K562 (cell line): Measurements from ENCODE around the gene TIAL1. TPM values are rescaled to one million over a fixed set of nuclear protein-coding genes. Genes with fewer than 3 reads are reported as not detected.

ENCODE experiments used
- ATAC-seq: fragments of 200-7000 bp; cut with Tn5 transposase; 3 replicates; pipeline ENCODE4 v1.9.1; 2020; ENCODE audit warnings: moderate library complexity
- BruUV-seq: library from RNA; stranded (reverse); fragments of 400-500 nt; replicated peaks from 2 replicates; lab custom pipeline; 2021; lab: Mats Ljungman, UMichigan
- CTCF ChIA-PET: fragments of 300-600 bp; formaldehyde crosslinking; extraction: SDS; loops from one replicate; lab custom pipeline; 2021; ENCODE audit warnings: low intra/inter-chr PET ratio; lab: Yijun Ruan, JAX
- POLR2A ChIA-PET: fragments of 300-600, 350-650 bp; sonication (Branson Sonifier 250); formaldehyde crosslinking; extraction: SDS; loops from one replicate; lab custom pipeline; 2021; ENCODE audit warnings: antibody characterized with exemption, inconsistent platforms; lab: Yijun Ruan, JAX
- DNase-seq, 4 experiments: peaks; one replicate each; pipeline versions ENCODE4 v3.0.0 to v3.0.0-alpha.2; 2011 to 2018; ENCODE audit warnings: low spot score in 3 of 4, mixed read lengths in 3 of 4; ENCODE audit errors: extremely low read depth in 1 of 4
- FAIRE-seq: peaks from 2 replicates; lab custom pipeline; 2011; peaks lifted over from hg19 to GRCh38; lab: Jason Lieb, UNC
- H2AFZ ChIP-seq: 2 replicates; pipeline ENCODE4 v1.6.0; 2011; ENCODE audit warnings: low read depth, low read length, control low read depth, inconsistent platforms
- H3K27ac ChIP-seq: fragments of 200-600 bp; 3 replicates; pipeline ENCODE4 v1.8.0; 2011; ENCODE audit warnings: low read depth, mild to moderate bottlenecking, control low read depth, inconsistent platforms, low read length, moderate library complexity, mixed read lengths; ENCODE audit errors: extremely low read depth
- H3K27me3 ChIP-seq, 2 experiments: fragments of 300-600 bp in 1 of 2; 2 replicates in 1 of 2; 3 replicates in 1 of 2; pipeline versions ENCODE4 v1.6.0 to v1.8.0; 2011; ENCODE audit warnings: inconsistent platforms in 2 of 2, low read length in 2 of 2, mild to moderate bottlenecking in 1 of 2, mixed read lengths in 1 of 2, moderate library complexity in 1 of 2; ENCODE audit not compliant: control insufficient read depth in 2 of 2, insufficient read depth in 2 of 2
- H3K36me3 ChIP-seq: fragments of 300-600 bp; 3 replicates; pipeline ENCODE4 v1.8.0; 2011; ENCODE audit warnings: mild to moderate bottlenecking, low read length, inconsistent platforms; ENCODE audit not compliant: control insufficient read depth, insufficient read depth
- H3K4me1 ChIP-seq, 2 experiments: fragments of 200-600 bp in 1 of 2; replicated peaks in 1 of 2; 2 replicates in 1 of 2; 3 replicates in 1 of 2; pipeline versions ENCODE4 v1.5.1 to v1.8.0; 2011; ENCODE audit warnings: inconsistent platforms in 2 of 2, low read length in 2 of 2, mild to moderate bottlenecking in 1 of 2, mixed read lengths in 1 of 2, moderate library complexity in 1 of 2; ENCODE audit not compliant: control insufficient read depth in 2 of 2, insufficient read depth in 2 of 2
- H3K4me2 ChIP-seq: 2 replicates; pipeline ENCODE4 v1.6.1; 2011; ENCODE audit warnings: low read length, control low read depth, inconsistent platforms, mixed read lengths; ENCODE audit not compliant: insufficient read depth
- H3K4me3 ChIP-seq: fragments of 200-600 bp; sonication (generic), shearing (Covaris generic); 2 replicates; pipeline ENCODE4 v1.5.1; 2016; ENCODE audit warnings: control low read depth, inconsistent platforms
- H3K79me2 ChIP-seq: fragments of 200-600 bp; 3 replicates; pipeline ENCODE4 v1.8.0; 2011; ENCODE audit warnings: low read length, inconsistent platforms; ENCODE audit not compliant: control insufficient read depth, insufficient read depth
- H3K9ac ChIP-seq, 2 experiments: 2 replicates each; pipeline versions ENCODE4 v1.6.0 to v1.6.1; 2011; ENCODE audit warnings: low read depth in 2 of 2, low read length in 2 of 2, control low read depth in 1 of 2, inconsistent platforms in 1 of 2, mild to moderate bottlenecking in 1 of 2, mixed read lengths in 1 of 2; ENCODE audit not compliant: insufficient read depth in 1 of 2
- H3K9me1 ChIP-seq: one replicate; pipeline ENCODE4 v1.6.0; 2011; ENCODE audit warnings: inconsistent platforms, mild to moderate bottlenecking, low read length, moderate library complexity; ENCODE audit not compliant: control insufficient read depth, insufficient read depth
- H3K9me3 ChIP-seq: replicated peaks from 2 replicates; pipeline ENCODE4 v1.5.1; 2011; ENCODE audit warnings: low read depth, low read length, inconsistent platforms; ENCODE audit not compliant: control insufficient read depth, insufficient read depth
- H4K20me1 ChIP-seq: replicated peaks from 2 replicates; pipeline ENCODE4 v1.6.1; 2011; ENCODE audit warnings: low read length, inconsistent platforms, mixed read lengths; ENCODE audit not compliant: control insufficient read depth, insufficient read depth
- CBX3 ChIP-seq, 2 experiments: IDR thresholded peaks; 1 replicate in 1 of 2; 2 replicates in 1 of 2; pipeline ENCODE4 v1.6.1; 2012; ENCODE audit warnings: inconsistent platforms in 2 of 2, low read length in 2 of 2, borderline replicate concordance in 1 of 2, control low read depth in 1 of 2
- EHMT2 ChIP-seq: fragments of 450-650 bp; IDR thresholded peaks from 2 replicates; pipeline ENCODE4 v1.6.1; 2018; ENCODE audit warnings: antibody characterized with exemption
- NRF1 ChIP-seq, 2 experiments: fragments of 450-650 bp; IDR thresholded peaks in 1 of 2; conservative IDR thresholded peaks in 1 of 2; 2 replicates each; pipeline ENCODE4 v1.6.1; 2014; ENCODE audit warnings: mild to moderate bottlenecking in 2 of 2
- TRIM24 ChIP-seq, 2 experiments: fragments of 450-650 bp; IDR thresholded peaks; 2 replicates each; pipeline ENCODE4 v1.6.1; 2016
- TRIM28 ChIP-seq: fragments of 450-650 bp; IDR thresholded peaks from 2 replicates; pipeline ENCODE4 v1.6.1; 2017
- ZNF121 ChIP-seq: sonication (generic); formaldehyde crosslinking; conservative IDR thresholded peaks from 2 replicates; pipeline ENCODE4 v1.8.0; 2022; ENCODE audit warnings: missing genetic modification reagents
- WGBS: fragments of 100-300 bp; shearing (Covaris generic); methylation state at CpG from one replicate; pipeline ENCODE4 v1.1.6; 2016; ENCODE audit warnings: low coverage, mixed read lengths; ENCODE audit not compliant: insufficient coverage; ENCODE audit errors: missing lambda C conversion rate; 5-methylcytosine and 5-hydroxymethylcytosine counted together
- in situ Hi-C: fragments of 300-500 bp; cut with MboI; formaldehyde crosslinking; loops from 4 replicates; pipeline ENCODE4 v1.15.0; 2018; ENCODE audit warnings: inconsistent platforms, mixed read lengths
- intact Hi-C: fragments of 100-400 bp; cut with micrococcal nuclease; formaldehyde crosslinking; loops from 2 replicates; pipeline ENCODE4 v1.14.2; 2022
- polyA plus RNA-seq, 8 experiments: library from polyadenylated mRNA; depleted of rRNA in 4 of 8; stranded (reverse) in 5 of 8; unstranded in 3 of 8; fragments of >200 nt; fragmentation: Nextera tagmentation in 2 of 8; fragmentation: Illumina TruSeq in 1 of 8; extraction: Ambion mirVana in 2 of 8; extraction: Trizol in 1 of 8; gene quantifications; 2 replicates each; pipeline versions ENCODE4 v1.2.1 to v1.2.3, GENCODE V29; 2011 to 2014; ENCODE audit warnings: inconsistent platforms in 1 of 8, missing spikeins in 1 of 8
- total RNA-seq, 7 experiments: library from RNA; depleted of rRNA in 6 of 7; stranded (reverse); fragments of >200 nt in 6 of 7; fragmentation: Illumina TruSeq in 2 of 7; extraction: Trizol in 2 of 7; gene quantifications; 2 replicates each; pipeline versions ENCODE4 v1.2.1 to v1.2.3, GENCODE V29; 2011 to 2021; ENCODE audit warnings: low replicate concordance in 1 of 7
- TF ChIP-seq, protein P1 (sequence below): fragments of 450-650 bp; IDR thresholded peaks from 2 replicates; pipeline ENCODE4 v1.6.1; 2018; ENCODE audit warnings: mild to moderate bottlenecking, low read depth; ENCODE audit not compliant: partially characterized antibody
- TF ChIP-seq, protein P2 (sequence below), 3 experiments: fragments of 200-800 bp in 1 of 3; sonication (Bioruptor generic) in 1 of 3; sonication (generic) in 1 of 3; formaldehyde crosslinking in 1 of 3; IDR thresholded peaks; 2 replicates each; pipeline versions ENCODE4 v1.6.1 to v1.8.0; 2016 to 2022; ENCODE audit warnings: mild to moderate bottlenecking in 2 of 3, missing compliant biosample characterization in 2 of 3, missing genetic modification characterization in 2 of 3, missing genetic modification reagents in 1 of 3
- TF ChIP-seq, protein P3 (sequence below): fragments of 450-650 bp; IDR thresholded peaks from 2 replicates; pipeline ENCODE4 v1.6.1; 2016; ENCODE audit warnings: antibody characterized with exemption
- TF ChIP-seq, protein P4 (sequence below): IDR thresholded peaks from 2 replicates; pipeline ENCODE4 v1.6.1; 2014; ENCODE audit warnings: antibody characterized with exemption
- TF ChIP-seq, protein P5 (sequence below): sonication (generic); formaldehyde crosslinking; IDR thresholded peaks from 2 replicates; pipeline ENCODE4 v1.8.0; 2022; ENCODE audit warnings: mild to moderate bottlenecking, low read depth, missing genetic modification reagents

Gene TIAL1
- total and polyA plus RNA-seq, 9 of the 15 experiments (the other 6 are each of a cell fraction or from before 2014, with no cell fraction given): 22.5 to 126 (median 58.2) TPM

DNA sequence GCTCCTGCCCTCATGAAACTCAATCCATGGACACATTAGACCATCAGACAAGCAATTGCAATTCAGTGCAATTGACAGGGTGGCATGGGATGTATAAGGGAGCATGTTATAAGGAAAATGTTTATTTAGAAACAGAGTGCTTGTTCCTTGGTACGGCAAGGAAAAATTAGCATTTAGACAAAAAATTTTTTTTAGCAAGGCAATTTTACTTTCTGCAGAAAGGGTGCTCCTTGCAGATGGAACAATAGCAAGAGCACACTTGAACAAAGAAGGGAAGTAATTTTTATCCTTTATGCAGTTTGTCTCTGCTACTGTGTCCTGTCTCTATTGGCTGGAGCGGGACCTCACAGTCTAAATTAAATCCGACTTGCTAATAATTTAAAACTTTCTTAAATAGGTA is 48.2 kb upstream of the TIAL1 start:
- H3K79me2 ChIP-seq: no peaks in the 10 kb centered on the region
- H3K36me3 ChIP-seq: no peaks in the 10 kb centered on the region
- no peak overlapping the region for H3K4me3 ChIP-seq
- H3K9me3 ChIP-seq: peaks cover 2% of the 10 kb centered on the region
- TF ChIP-seq, protein P1, sequence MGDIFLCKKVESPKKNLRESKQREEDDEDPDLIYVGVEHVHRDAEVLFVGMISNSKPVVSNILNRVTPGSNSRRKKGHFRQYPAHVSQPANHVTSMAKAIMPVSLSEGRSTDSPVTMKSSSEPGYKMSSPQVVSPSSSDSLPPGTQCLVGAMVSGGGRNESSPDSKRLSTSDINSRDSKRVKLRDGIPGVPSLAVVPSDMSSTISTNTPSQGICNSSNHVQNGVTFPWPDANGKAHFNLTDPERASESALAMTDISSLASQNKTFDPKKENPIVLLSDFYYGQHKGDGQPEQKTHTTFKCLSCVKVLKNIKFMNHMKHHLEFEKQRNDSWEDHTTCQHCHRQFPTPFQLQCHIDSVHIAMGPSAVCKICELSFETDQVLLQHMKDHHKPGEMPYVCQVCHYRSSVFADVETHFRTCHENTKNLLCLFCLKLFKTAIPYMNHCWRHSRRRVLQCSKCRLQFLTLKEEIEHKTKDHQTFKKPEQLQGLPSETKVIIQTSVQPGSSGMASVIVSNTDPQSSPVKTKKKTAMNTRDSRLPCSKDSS: peak; percentile 83
- TF ChIP-seq, protein P2, sequence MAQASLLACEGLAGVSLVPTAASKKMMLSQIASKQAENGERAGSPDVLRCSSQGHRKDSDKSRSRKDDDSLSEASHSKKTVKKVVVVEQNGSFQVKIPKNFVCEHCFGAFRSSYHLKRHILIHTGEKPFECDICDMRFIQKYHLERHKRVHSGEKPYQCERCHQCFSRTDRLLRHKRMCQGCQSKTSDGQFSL (CRISPR knock-in tag; IDR thresholded peaks at IDR 0.05): no peak
- TF ChIP-seq, protein P2 (tag; IDR thresholded peaks at IDR 0.05): no peak
- TF ChIP-seq TRIM24 (IDR thresholded peaks at IDR 0.05) (peak in 1 of 2 experiments; percentile 17; a peak in 1 of 4 replicates), NRF1 (conservative IDR thresholded peaks at IDR 0.05 in 1 of 2, IDR thresholded peaks at IDR 0.05 in 1 of 2) (no peak), ZNF121 (CRISPR knock-in tag) (no peak), TRIM28 (0 out of 2 replicates have a peak, but pooled peaks have one; percentile 19), CBX3 (IDR thresholded peaks at IDR 0.05; ENCODE audit: borderline replicate concordance in 1 of 2, low read length in 2 of 2) (peak in 1 of 2 experiments; percentile 76; a peak in 1 of 3 replicates), EHMT2 (no peak)
- TF ChIP-seq, protein P3, sequence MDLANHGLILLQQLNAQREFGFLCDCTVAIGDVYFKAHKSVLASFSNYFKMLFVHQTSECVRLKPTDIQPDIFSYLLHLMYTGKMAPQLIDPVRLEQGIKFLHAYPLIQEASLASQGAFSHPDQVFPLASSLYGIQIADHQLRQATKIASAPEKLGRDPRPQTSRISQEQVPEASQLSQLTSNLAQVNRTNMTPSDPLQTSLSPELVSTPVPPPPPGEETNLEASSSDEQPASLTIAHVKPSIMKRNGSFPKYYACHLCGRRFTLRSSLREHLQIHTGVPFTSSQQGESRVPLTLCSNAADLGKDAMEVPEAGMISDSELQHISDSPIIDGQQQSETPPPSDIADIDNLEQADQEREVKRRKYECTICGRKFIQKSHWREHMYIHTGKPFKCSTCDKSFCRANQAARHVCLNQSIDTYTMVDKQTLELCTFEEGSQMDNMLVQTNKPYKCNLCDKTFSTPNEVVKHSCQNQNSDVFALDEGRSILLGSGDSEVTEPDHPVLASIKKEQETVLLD: no peak
- TF ChIP-seq, protein P4, sequence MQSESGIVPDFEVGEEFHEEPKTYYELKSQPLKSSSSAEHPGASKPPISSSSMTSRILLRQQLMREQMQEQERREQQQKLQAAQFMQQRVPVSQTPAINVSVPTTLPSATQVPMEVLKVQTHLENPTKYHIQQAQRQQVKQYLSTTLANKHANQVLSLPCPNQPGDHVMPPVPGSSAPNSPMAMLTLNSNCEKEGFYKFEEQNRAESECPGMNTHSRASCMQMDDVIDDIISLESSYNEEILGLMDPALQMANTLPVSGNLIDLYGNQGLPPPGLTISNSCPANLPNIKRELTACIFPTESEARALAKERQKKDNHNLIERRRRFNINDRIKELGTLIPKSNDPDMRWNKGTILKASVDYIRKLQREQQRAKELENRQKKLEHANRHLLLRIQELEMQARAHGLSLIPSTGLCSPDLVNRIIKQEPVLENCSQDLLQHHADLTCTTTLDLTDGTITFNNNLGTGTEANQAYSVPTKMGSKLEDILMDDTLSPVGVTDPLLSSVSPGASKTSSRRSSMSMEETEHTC: no peak
- TF ChIP-seq, protein P5, sequence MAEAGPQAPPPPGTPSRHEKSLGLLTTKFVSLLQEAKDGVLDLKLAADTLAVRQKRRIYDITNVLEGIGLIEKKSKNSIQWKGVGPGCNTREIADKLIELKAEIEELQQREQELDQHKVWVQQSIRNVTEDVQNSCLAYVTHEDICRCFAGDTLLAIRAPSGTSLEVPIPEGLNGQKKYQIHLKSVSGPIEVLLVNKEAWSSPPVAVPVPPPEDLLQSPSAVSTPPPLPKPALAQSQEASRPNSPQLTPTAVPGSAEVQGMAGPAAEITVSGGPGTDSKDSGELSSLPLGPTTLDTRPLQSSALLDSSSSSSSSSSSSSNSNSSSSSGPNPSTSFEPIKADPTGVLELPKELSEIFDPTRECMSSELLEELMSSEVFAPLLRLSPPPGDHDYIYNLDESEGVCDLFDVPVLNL (CRISPR knock-in tag): no peak
- TF ChIP-seq, all 486 proteins: peak for 4
- Histone ChIP-seq H3K9ac (no peak overlapping the region), H3K4me1 (no peaks in the 10 kb centered on the region), H2AFZ (no peak overlapping the region), H3K27ac (no peak overlapping the region), H3K9me1 (no peaks in the 10 kb centered on the region), H4K20me1 (no peaks in the 10 kb centered on the region), H3K4me2 (no peak overlapping the region), H3K27me3 (no peaks in the 10 kb centered on the region)
- intact Hi-C loops (no loop called here), in situ Hi-C loops (no loop called here)
- FAIRE-seq (no peak), DNase-seq (no peak), ATAC-seq (no peak)
- CTCF ChIA-PET: interaction anchor here (1.1 kb wide), 1 partner anchor 28 kb away, joined by 3 read pairs; no protein-coding TSS in a partner anchor
- 44% methylated on average over 3 of the region's 3 CpGs for WGBS
- BruUV-seq: no TSS peak
- POLR2A ChIA-PET: no interaction called here
